Posterior vena cava (tissue), 2 donors: Measurements from ENCODE around the gene DIO1. TPM values are rescaled to one million over a fixed set of nuclear protein-coding genes. Genes with fewer than 3 reads are reported as not detected.
A peak's percentile ranks its signal among the peaks of the same experiment; 100 is the strongest.
"Not testable (repeated sequence)": the region's sequence is repeated elsewhere in the genome, so short reads cannot be mapped to it uniquely, and the experiment has no call there.

ENCODE experiments used
- DNase-seq: peaks from one replicate; pipeline ENCODE4 v3.0.0-alpha.2; 2020; ENCODE audit warnings: low spot score
- intact Hi-C, 2 donors: fragments of 100-400 bp; cut with DNase I; formaldehyde crosslinking; loops; one replicate each; pipeline versions ENCODE4 v1.14.1 to v1.14.2; 2022 to 2023
- long read RNA-seq, 2 donors: library from polyadenylated mRNA; unstranded; transcript quantifications; one replicate each; pipeline ENCODE4 v2.0.0, GENCODE V29; 2020 to 2021
- total RNA-seq, 2 donors: library from RNA; stranded (reverse); fragmentation: NEBNext Ultra II Directional; extraction: Animal tissue kit (Norgen Biotek cat#: 25700); gene quantifications; one replicate each; pipeline ENCODE4 v1.2.1, GENCODE V29; 2021
- donor health status: DM: yes; HTN: yes; CAD: no.
- donor health status: DM: yes; HTN: yes; CAD: no.

DIO1 gene
- total RNA-seq, result not detected
- long read RNA-seq, donor 1, partial matches to known transcripts, result 0 of 2 reads
- long read RNA-seq, donor 1, other reads (novel, unspliced or antisense), result 2 of 2 reads
- long read RNA-seq, donor 2, result 0 reads

DNA sequence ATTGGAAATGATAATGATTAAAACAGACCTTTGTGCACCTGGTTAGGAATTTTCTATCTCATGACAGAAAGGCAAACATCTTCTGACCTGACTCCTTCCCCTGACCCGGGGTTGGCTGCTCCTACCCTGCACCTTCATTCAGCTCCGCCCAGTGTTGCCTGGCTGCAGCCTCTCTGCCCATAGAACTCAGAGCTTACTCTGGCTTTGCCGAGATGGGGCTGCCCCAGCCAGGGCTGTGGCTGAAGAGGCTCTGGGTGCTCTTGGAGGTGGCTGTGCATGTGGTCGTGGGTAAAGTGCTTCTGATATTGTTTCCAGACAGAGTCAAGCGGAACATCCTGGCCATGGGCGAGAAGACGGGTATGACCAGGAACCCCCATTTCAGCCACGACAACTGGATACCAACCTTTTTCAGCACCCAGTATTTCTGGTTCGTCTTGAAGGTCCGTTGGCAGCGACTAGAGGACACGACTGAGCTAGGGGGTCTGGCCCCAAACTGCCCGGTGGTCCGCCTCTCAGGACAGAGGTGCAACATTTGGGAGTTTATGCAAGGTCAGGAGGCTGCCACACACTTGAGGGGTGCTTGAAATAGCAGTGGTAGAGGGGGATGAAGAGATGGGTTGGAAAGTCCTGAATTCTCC is at the start of gene DIO1:
Gene DIO1, plus strand, starts transcription at position 189 of the 638 bp plus-strand sequence. Its CDS starts 24 bp downstream, at position 213.
- intact Hi-C loops, result no loop called here
- no peak for DNase-seq

DNA sequence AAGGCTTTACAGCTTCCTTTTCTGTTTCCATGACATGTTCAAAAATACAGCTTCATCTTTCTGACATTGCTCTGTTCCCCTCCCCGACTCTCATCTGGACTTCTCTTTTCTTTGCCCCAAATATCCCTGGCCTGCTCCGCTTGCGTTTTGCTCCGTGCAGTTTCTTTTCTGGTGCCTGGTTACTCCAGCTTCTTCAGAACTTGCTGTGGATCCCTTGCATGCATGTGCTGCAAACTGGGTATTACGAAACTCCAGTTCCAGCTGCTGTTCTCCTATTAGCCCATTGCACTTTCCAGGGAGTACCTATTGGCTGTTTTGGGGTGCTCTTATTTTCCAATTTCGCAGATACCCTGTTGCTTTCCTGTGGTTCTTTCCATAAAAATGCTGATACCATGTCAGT is 46.0 kb upstream of the DIO1 start:
- intact Hi-C loops, result no loop called here
- DNase-seq, result no peak

DNA sequence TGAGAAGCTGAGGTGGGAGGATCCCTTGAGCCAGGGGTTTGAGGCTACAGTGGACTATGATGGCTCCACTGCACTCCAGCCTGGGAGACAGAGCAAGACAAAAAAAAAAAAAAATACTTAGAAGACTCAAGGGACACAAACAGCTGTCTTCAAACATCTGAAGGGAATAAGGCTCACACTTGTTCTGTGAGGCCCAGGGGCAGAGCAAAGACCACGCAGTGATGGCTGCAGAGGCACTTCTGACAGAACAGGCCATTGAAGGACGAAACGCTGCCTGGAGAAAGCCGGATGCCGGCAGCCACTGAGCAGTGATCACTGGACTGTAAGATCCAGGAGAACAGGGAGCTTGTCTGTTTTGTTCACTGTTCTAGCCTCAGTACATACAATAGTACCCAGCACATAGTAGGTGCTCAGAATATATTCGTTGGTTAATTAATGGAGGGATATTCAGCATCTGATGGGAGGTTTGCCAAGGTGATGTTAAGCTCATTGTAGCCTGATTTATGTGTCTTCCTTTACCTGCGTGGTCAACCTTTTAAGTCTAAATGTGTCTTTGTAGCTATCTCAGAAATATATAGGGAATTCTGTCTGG is 43.8 kb upstream of the DIO1 start:
- no peak for DNase-seq
- intact Hi-C loops, result loop anchor here in 1 of 2 donors (10.0 kb wide), 1 partner anchor 635 kb away; no protein-coding TSS in a partner anchor

DNA sequence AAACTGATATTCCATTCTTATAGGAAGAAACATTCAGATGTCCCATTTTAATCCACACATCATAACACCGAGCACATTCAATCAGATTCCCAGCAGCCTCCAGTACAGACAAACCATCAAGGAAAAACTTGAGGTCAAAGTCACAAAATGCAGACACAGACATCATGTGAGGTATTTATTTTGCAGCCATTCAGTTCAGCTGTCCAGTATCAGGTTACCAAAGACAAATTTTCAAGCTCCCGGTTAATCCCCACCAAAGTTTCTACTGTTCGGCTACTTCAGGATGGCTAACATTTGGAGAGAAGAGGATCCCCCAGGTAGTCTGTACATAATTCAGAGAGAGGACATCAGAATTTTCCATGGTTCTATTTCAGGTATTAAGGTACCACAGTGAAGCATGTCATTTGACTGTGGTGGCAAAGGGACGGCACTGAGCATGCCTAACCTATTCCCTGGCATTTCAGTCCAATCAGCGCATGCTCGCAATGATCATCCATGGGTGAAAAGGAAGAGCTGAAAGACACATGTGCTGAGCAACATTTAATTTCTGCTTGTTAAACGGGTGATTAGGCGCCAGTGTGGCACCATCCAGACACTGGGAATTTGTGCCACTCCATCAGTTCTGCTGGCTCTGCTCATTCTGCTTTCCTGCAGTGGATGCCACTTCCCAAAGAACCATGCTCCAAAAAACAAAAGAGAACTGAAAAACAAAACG is 42.3 kb upstream of the DIO1 start:
- intact Hi-C loops, result loop anchor here in 1 of 2 donors (10.0 kb wide), 1 partner anchor 633 kb away; no protein-coding TSS in a partner anchor
- no peak for DNase-seq

DNA sequence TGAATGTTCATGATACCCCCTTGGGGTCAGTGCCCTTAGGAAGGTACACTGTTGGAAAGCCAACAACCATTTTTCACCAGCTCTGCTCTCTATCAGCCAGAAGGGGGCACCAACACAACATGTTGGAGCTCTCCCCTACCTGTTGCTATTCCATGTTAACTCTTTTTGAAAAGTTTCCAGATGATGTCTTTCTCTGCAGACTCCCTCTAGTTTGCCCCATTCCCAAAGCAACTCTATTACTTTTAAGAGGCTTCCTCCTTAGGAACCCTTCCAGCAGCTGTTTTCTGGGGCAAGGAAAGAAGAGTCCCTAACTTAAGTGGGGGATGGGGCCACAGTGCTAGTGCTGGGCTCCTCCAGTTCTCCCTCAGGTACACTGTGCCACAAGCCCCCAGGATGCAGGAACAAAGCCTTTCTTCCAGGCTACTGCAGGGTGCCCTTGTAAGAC is 33.0 kb upstream of the DIO1 start:
- intact Hi-C loops, result no loop called here
- DNase-seq, result no peak

DNA sequence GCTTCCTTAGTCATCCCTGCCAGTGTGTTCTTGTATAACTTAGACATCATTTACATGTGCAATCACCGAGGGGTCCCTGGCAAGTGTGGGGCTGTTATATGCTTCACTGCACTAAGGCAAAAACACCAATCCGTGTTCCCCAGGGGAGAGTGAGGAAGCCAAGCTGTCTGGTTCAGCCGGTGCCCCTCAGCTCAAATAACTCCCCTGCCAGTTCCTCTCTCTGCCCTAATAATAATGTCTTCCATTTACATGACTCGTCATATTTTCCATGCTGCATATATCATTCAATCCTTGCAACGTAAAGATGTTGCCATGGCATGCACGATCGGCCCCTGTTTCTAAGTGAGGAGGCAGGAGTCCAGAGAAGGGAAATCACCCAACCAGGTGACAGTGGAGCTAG is 31.5 kb upstream of the DIO1 start:
- intact Hi-C loops, result no loop called here
- no peak for DNase-seq

DNA sequence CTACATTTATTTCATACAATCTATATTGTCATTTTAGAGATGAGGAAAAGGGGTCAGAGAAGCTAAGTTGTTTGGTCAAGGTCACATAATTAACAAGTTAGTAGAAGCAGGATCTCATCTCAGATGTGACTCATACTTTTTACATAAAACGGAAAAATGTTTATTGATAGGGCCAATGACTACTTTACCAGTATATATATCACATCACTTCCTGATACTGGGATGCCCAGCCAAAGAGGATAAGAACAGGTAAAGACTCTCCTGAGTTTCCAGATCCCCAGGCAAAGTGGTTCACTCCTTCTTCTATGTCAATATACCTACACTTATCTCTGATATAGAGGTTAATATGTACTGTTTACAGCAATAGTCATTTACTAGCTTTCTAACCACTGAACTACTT is 25.4 kb upstream of the DIO1 start:
- intact Hi-C loops, result no loop called here
- DNase-seq, result no peak

DNA sequence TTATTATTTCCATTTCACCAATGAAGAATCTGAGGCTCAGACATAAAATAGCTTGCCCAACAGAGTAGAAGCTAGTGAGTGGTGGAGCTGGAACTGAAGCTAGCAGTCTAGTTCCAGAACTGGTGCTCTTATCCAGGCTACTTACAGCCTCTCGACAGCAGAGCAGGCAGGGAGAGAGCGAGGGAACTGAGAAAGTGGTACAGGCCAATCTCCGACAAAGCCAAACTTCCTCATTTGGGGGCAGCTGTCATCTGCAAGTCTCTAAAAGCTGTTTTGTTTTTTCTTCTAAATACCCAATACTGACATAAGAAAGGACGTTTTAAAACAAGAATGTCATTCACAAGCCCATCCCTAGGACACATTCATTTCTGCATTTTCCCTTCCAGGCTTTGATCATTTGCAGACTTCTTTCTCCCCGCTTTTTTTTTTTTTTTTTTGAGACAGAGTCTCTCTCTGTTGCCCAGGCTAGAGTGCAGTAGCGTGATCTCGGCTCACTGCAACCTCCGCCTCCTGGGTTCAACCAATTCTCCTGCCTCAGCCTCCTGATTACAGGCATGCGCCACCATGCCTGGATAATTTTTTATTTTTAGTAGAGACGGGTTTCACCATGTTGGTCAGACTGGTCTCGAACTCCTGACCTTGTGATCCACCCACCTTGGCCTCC is 24.4 kb upstream of the DIO1 start:
- intact Hi-C loops, result no loop called here
- no peak for DNase-seq

DNA sequence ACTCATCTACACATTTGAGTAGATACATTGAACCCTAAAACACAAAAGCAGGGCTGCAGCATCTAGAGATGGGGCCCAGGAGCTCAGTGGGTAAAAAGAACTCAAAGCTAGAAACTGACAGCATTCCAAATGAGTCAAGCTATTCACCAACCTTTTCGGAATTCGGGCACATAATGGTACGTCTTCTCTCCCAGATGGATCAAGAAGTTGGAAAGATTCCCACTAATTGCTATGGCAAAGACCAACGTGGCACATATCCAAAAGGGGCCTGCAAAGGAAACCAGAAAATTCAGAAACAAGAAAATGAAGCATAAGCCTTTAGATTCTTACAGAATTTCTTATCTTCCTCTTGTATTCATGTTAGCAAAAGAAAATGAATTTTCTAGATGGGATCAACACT is 22.8 kb upstream of the DIO1 start:
- no peak for DNase-seq
- intact Hi-C loops, result no loop called here

DNA sequence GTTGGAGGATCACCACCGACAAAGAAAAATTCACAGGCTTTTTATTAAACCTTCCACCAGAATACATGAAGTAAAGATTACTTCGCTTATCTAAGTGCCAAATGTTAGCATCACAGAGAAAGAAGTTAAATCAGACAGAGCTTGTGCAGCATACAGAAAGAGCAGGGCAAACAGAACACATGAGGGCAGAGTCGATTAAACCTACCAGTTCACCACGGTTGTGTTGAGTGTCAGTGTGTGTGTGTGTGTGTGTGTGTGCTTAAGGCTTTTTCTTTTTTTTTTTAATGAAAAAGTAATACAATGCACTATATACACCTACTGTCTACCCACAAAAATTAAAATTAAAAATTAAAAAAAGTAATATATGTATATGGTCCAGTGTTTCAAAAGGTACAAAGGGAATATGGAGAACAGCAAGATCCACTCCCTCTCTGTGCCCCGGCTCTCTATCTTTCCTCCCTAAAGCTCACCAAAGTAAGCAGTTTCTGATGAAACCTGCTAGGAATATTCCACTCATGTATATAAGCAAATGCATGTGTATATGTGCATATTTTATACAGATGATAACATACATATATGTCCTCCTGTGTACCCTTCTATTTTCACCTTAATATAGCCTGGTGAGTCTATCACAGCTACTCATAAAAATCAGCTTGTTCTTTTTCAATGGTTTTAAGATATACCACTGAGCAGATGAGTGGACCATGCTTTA is 22.1 kb upstream of the DIO1 start:
- DNase-seq, result no peak
- intact Hi-C loops, result no loop called here

DNA sequence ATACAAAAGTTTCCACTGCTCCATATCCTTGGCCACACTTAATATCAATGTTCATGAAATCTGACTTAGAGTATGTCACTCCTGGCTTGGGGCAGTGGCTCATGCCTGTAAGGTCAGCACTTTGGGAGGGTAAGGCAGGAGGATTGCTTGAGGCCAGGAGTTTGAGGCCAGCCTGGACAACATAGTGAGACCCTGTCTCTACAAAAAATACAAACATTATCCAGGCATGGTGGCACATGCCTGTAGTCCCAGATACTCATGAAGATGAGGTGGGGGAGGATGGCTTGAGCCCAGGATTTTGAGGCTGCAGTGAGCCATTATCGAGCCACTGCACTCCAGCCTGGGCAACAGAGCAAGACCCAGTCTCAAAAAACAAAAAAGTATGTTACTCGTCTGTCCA is 18.8 kb upstream of the DIO1 start:
- intact Hi-C loops, result loop anchor here in 1 of 2 donors (5.0 kb wide), 1 partner anchor 72 kb away; the partner anchor contains the start of genes IFT25 and LRRC42
- DNase-seq, result not testable (repeated sequence)

DNA sequence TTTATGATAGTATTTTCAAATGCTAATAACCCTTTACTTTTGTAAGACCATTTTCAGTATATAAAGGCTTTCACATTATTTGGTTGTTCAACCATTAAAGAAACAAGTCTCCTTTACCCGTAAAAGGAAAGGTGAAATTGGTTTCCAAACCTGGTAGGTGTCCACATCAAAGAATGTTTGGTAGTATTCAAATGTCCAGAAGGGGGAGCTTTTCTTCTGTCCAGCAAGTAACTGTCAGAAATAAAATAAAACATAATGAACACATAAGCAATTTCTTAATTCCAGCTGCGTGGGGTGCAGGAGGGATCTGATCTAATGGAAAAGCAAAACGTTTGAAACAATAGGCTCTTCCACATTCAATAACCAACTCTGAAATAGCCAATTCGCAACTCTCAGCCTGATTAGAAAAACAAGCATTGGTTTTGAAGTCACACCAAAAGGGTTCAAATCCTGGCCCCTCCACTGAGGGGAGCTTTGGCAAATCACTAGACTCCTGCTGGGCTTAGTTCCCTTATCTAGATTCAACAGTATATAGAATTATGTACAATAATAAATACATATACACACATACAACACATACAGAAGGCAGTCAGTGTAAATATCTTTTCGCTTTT is 15.4 kb upstream of the DIO1 start:
- intact Hi-C loops, result loop anchor here in 1 of 2 donors (5.0 kb wide), 1 partner anchor 69 kb away; the partner anchor contains the start of genes IFT25 and LRRC42
- DNase-seq, result no peak

DNA sequence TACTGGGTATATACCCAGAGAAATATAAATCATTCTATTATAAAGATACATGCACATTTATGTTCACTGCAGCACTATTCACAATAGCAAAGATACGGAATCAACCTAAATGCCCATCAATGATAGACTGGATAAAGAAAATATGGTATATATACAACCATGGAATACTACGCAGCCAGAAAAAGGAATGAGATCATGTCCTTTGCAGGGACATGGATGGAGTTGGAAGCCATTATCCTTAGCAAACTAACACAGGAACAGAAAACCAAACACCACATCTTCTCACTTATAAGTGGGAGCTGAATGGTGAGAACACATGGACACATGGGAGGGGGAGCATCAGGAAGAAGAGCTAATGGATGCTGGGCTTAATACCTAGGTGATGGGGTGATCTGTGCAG is 12.1 kb upstream of the DIO1 start:
- intact Hi-C loops, DNase-seq: not testable (repeated sequence)

DNA sequence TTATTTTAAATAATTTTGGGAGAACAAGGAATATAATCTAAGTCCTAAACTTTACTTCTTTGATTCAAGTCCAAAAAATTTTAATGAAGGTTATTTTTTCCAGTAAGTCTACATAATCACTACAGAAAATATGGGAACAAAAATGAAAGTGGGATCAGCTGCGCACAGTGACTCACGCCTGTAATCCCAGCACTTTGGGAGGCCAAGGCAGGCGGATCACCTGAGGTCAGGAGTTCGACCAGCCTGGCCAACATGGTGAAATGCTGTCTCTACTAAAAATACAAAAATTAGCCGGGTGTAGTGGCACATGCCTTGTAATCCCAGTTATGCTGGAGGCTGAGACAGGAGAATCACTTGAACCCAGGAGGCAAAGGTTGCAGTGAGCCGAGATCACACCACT is 10.4 kb upstream of the DIO1 start:
- intact Hi-C loops, DNase-seq: not testable (repeated sequence)

DNA sequence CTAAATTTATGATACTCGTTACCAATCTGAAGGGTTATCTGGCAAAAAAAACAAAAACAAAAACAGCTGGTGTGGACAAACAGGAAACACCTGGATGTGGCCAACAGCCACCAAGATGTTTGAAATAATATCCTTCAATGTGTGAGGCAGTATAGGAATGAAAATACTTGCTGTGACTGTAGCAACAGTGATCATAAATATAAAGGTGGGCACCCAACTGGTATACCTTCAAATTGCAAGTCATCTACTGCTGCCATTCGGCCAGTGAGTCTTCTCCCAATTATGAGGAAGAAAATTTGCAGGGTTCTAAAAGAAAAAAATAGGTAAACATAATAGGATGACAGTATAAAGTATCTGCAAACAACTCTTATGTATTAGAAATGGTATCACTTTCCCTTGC is 5.3 kb upstream of the DIO1 start:
- DNase-seq, result no peak
- intact Hi-C loops, result loop anchor here in 1 of 2 donors (5.0 kb wide), 1 partner anchor 59 kb away; the partner anchor contains the start of genes IFT25 and LRRC42

DNA sequence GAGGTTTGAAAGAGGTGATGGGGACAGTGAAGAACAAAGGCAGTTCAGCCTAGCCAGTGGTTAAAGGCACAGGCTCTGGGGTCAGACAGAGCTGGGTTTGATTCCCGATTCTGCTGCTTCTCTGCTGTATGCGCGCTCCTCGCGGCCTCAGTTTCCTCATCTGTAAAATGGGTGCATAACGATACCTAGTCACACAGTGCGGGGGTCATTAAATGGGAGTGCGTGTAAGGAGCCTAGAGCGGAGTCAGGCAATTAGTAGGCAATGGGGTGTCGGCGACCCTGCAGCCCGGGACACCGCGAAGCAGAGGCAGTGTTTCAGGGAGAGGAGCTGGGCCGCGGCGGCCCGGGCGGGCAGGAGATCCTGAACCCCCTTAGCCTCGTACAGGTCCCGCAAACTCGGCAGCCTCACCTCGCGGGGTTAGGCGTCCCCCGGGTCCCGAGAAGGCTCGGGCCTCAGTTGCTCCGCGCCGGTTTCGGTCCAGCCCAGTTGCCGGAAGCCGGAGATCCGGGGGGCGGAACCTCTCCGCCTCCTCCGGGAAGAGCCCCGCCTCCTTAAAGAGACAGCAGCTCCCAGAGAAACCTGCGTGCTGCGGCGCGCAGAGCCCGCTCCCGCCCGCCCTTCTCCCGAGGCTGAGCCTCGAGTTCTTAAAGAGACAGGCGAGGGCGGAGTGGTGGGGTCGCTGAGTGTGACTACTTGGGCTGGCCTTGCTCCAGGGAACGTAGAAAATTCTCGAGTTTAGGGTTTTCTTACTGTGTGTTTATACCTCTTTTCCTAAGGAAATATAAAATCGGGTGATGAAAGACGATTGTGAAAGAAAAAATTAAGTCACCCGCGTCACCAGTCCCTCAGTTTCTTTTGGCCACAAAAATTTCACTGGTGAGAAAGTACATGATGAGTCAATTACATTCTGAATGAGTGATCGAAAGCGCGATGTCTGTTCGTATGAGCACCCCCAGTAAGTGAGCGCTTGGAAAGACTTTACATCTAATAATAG is 4.4 kb upstream of the DIO1 start, which contains the start of gene YIPF1:
Gene YIPF1, minus strand, starts transcription at position 494 of the 995 bp plus-strand sequence. CDS start 860 bp downstream, outside the sequence.
- intact Hi-C loops, result loop anchor here in 1 of 2 donors (5.0 kb wide), 1 partner anchor 58 kb away; the partner anchor contains the start of genes IFT25 and LRRC42
- peak; percentile 97 for DNase-seq

DNA sequence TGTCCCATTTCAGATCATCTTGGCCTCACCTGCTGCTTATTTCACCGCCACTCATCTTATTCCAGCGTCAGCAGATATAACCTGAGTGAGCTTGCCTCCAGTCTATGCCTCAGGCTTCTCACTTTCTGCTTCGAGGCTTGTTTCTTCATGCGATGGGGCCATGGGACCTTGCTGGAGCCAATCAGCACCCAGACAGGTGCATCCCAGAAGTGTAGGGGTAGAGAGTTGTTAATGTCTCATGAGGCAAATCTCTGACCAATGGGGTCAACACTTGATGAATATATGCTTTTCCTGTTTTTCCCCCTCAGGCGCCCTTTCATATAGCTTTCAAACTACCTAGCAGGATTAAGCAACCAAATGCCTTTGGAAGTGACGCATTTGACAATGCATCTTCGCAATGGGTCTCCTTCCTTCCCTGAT is 3.5 kb upstream of the DIO1 start:
- DNase-seq, result no peak
- intact Hi-C loops, result no loop called here
